K562 (cell line): ENCODE data around the gene LRRC10B. TPM values are rescaled to one million over a fixed set of nuclear protein-coding genes. Genes with fewer than 3 reads are reported as not detected.

Experiments
- ATAC-seq: fragments of 200-7000 bp; cut with Tn5 transposase; 3 replicates; pipeline ENCODE4 v1.9.1; 2020; ENCODE audit warnings: moderate library complexity
- BruUV-seq: library from RNA; stranded (reverse); fragments of 400-500 nt; replicated peaks from 2 replicates; lab custom pipeline; 2021; lab: Mats Ljungman, UMichigan
- CTCF ChIA-PET: fragments of 300-600 bp; formaldehyde crosslinking; extraction: SDS; loops from one replicate; lab custom pipeline; 2021; ENCODE audit warnings: low intra/inter-chr PET ratio; lab: Yijun Ruan, JAX
- POLR2A ChIA-PET: fragments of 300-600, 350-650 bp; sonication (Branson Sonifier 250); formaldehyde crosslinking; extraction: SDS; loops from one replicate; lab custom pipeline; 2021; ENCODE audit warnings: antibody characterized with exemption, inconsistent platforms; lab: Yijun Ruan, JAX
- DNase-seq, 4 experiments: peaks; one replicate each; pipeline versions ENCODE4 v3.0.0 to v3.0.0-alpha.2; 2011 to 2018; ENCODE audit warnings: low spot score in 3 of 4, mixed read lengths in 3 of 4; ENCODE audit errors: extremely low read depth in 1 of 4
- FAIRE-seq: peaks from 2 replicates; lab custom pipeline; 2011; peaks lifted over from hg19 to GRCh38; lab: Jason Lieb, UNC
- H2AFZ ChIP-seq: 2 replicates; pipeline ENCODE4 v1.6.0; 2011; ENCODE audit warnings: low read depth, low read length, control low read depth, inconsistent platforms
- H3K27ac ChIP-seq: fragments of 200-600 bp; 3 replicates; pipeline ENCODE4 v1.8.0; 2011; ENCODE audit warnings: low read depth, mild to moderate bottlenecking, control low read depth, inconsistent platforms, low read length, moderate library complexity, mixed read lengths; ENCODE audit errors: extremely low read depth
- H3K27me3 ChIP-seq, 2 experiments: fragments of 300-600 bp in 1 of 2; 2 replicates in 1 of 2; 3 replicates in 1 of 2; pipeline versions ENCODE4 v1.6.0 to v1.8.0; 2011; ENCODE audit warnings: inconsistent platforms in 2 of 2, low read length in 2 of 2, mild to moderate bottlenecking in 1 of 2, mixed read lengths in 1 of 2, moderate library complexity in 1 of 2; ENCODE audit not compliant: control insufficient read depth in 2 of 2, insufficient read depth in 2 of 2
- H3K36me3 ChIP-seq: fragments of 300-600 bp; 3 replicates; pipeline ENCODE4 v1.8.0; 2011; ENCODE audit warnings: mild to moderate bottlenecking, low read length, inconsistent platforms; ENCODE audit not compliant: control insufficient read depth, insufficient read depth
- H3K4me1 ChIP-seq, 2 experiments: fragments of 200-600 bp in 1 of 2; replicated peaks in 1 of 2; 2 replicates in 1 of 2; 3 replicates in 1 of 2; pipeline versions ENCODE4 v1.5.1 to v1.8.0; 2011; ENCODE audit warnings: inconsistent platforms in 2 of 2, low read length in 2 of 2, mild to moderate bottlenecking in 1 of 2, mixed read lengths in 1 of 2, moderate library complexity in 1 of 2; ENCODE audit not compliant: control insufficient read depth in 2 of 2, insufficient read depth in 2 of 2
- H3K4me2 ChIP-seq: 2 replicates; pipeline ENCODE4 v1.6.1; 2011; ENCODE audit warnings: low read length, control low read depth, inconsistent platforms, mixed read lengths; ENCODE audit not compliant: insufficient read depth
- H3K4me3 ChIP-seq: fragments of 200-600 bp; sonication (generic), shearing (Covaris generic); 2 replicates; pipeline ENCODE4 v1.5.1; 2016; ENCODE audit warnings: control low read depth, inconsistent platforms
- H3K79me2 ChIP-seq: fragments of 200-600 bp; 3 replicates; pipeline ENCODE4 v1.8.0; 2011; ENCODE audit warnings: low read length, inconsistent platforms; ENCODE audit not compliant: control insufficient read depth, insufficient read depth
- H3K9ac ChIP-seq, 2 experiments: 2 replicates each; pipeline versions ENCODE4 v1.6.0 to v1.6.1; 2011; ENCODE audit warnings: low read depth in 2 of 2, low read length in 2 of 2, control low read depth in 1 of 2, inconsistent platforms in 1 of 2, mild to moderate bottlenecking in 1 of 2, mixed read lengths in 1 of 2; ENCODE audit not compliant: insufficient read depth in 1 of 2
- H3K9me1 ChIP-seq: one replicate; pipeline ENCODE4 v1.6.0; 2011; ENCODE audit warnings: inconsistent platforms, mild to moderate bottlenecking, low read length, moderate library complexity; ENCODE audit not compliant: control insufficient read depth, insufficient read depth
- H3K9me3 ChIP-seq: replicated peaks from 2 replicates; pipeline ENCODE4 v1.5.1; 2011; ENCODE audit warnings: low read depth, low read length, inconsistent platforms; ENCODE audit not compliant: control insufficient read depth, insufficient read depth
- H4K20me1 ChIP-seq: replicated peaks from 2 replicates; pipeline ENCODE4 v1.6.1; 2011; ENCODE audit warnings: low read length, inconsistent platforms, mixed read lengths; ENCODE audit not compliant: control insufficient read depth, insufficient read depth
- NCOA4 ChIP-seq: fragments of 450-650 bp; IDR thresholded peaks from 2 replicates; pipeline ENCODE4 v1.6.1; 2018; ENCODE audit warnings: mild to moderate bottlenecking; ENCODE audit not compliant: partially characterized antibody
- NELFE ChIP-seq: IDR thresholded peaks from 2 replicates; pipeline ENCODE4 v1.6.1; 2011; ENCODE audit warnings: mild to moderate bottlenecking; ENCODE audit not compliant: insufficient read depth, insufficient read length
- OTX1 ChIP-seq: fragments of 450-650 bp; formaldehyde crosslinking; IDR thresholded peaks from 2 replicates; pipeline ENCODE4 v1.4.0; 2022; ENCODE audit warnings: mild to moderate bottlenecking
- POU5F1 ChIP-seq: fragments of 150-350 bp; IDR thresholded peaks from 2 replicates; pipeline ENCODE4 v1.6.1; 2014; ENCODE audit warnings: borderline replicate concordance, low read length, low read depth, mild to moderate bottlenecking; ENCODE audit not compliant: partially characterized antibody
- RNF2 ChIP-seq: sonication (generic); IDR thresholded peaks from 2 replicates; pipeline ENCODE4 v1.6.1; 2016
- SMARCB1 ChIP-seq: IDR thresholded peaks from 2 replicates; pipeline ENCODE4 v1.6.1; 2011; ENCODE audit warnings: improper control_type of control experiment, low read depth; ENCODE audit not compliant: insufficient read length
- TAF15 ChIP-seq: fragments of 200-400 bp; formaldehyde crosslinking; IDR thresholded peaks from 2 replicates; pipeline ENCODE4 v1.6.1; 2017; ENCODE audit warnings: mild to moderate bottlenecking, low read depth, low read length, moderate library complexity
- TBP ChIP-seq: optimal IDR thresholded peaks from 2 replicates; pipeline ENCODE3; 2011; ENCODE audit warnings: low read depth, low read length, improper control_type of control experiment
- TCF3 ChIP-seq: sonication (generic); formaldehyde crosslinking; IDR thresholded peaks from 2 replicates; pipeline ENCODE4 v1.4.0; 2020; ENCODE audit warnings: mild to moderate bottlenecking, missing genetic modification reagents
- ZNF217 ChIP-seq: sonication (generic); formaldehyde crosslinking; IDR thresholded peaks from 2 replicates; pipeline ENCODE4 v1.8.0; 2022; ENCODE audit warnings: mild to moderate bottlenecking, missing genetic modification reagents
- WGBS: fragments of 100-300 bp; shearing (Covaris generic); methylation state at CpG from one replicate; pipeline ENCODE4 v1.1.6; 2016; ENCODE audit warnings: low coverage, mixed read lengths; ENCODE audit not compliant: insufficient coverage; ENCODE audit errors: missing lambda C conversion rate; 5-methylcytosine and 5-hydroxymethylcytosine counted together
- in situ Hi-C: fragments of 300-500 bp; cut with MboI; formaldehyde crosslinking; loops from 4 replicates; pipeline ENCODE4 v1.15.0; 2018; ENCODE audit warnings: inconsistent platforms, mixed read lengths
- intact Hi-C: fragments of 100-400 bp; cut with micrococcal nuclease; formaldehyde crosslinking; loops from 2 replicates; pipeline ENCODE4 v1.14.2; 2022
- polyA plus RNA-seq, 8 experiments: library from polyadenylated mRNA; depleted of rRNA in 4 of 8; stranded (reverse) in 5 of 8; unstranded in 3 of 8; fragments of >200 nt; fragmentation: Nextera tagmentation in 2 of 8; fragmentation: Illumina TruSeq in 1 of 8; extraction: Ambion mirVana in 2 of 8; extraction: Trizol in 1 of 8; gene quantifications; 2 replicates each; pipeline versions ENCODE4 v1.2.1 to v1.2.3, GENCODE V29; 2011 to 2014; ENCODE audit warnings: inconsistent platforms in 1 of 8, missing spikeins in 1 of 8
- total RNA-seq, 7 experiments: library from RNA; depleted of rRNA in 6 of 7; stranded (reverse); fragments of >200 nt in 6 of 7; fragmentation: Illumina TruSeq in 2 of 7; extraction: Trizol in 2 of 7; gene quantifications; 2 replicates each; pipeline versions ENCODE4 v1.2.1 to v1.2.3, GENCODE V29; 2011 to 2021; ENCODE audit warnings: low replicate concordance in 1 of 7
- TF ChIP-seq, protein P1 (sequence below): fragments of 250-450 bp; sonication (Bioruptor Pico); IDR thresholded peaks from 2 replicates; pipeline ENCODE4 v1.9.0; 2021; ENCODE audit warnings: mild to moderate bottlenecking, inconsistent platforms
- TF ChIP-seq, protein P2 (sequence below): fragments of 450-650 bp; IDR thresholded peaks from one replicate; pipeline ENCODE4 v1.6.1; 2018; ENCODE audit warnings: mild to moderate bottlenecking, moderate library complexity; ENCODE audit not compliant: partially characterized antibody
- TF ChIP-seq, protein P3 (sequence below): fragments of 250-450 bp; sonication (Bioruptor Pico); IDR thresholded peaks from 2 replicates; pipeline ENCODE4 v1.5.0; 2021
- TF ChIP-seq, protein P4 (sequence below): sonication (generic); formaldehyde crosslinking; IDR thresholded peaks from 2 replicates; pipeline ENCODE4 v1.9.0; 2022; ENCODE audit warnings: mild to moderate bottlenecking, missing genetic modification reagents

LRRC10B gene
- total and polyA plus RNA-seq, 9 of the 15 experiments (the other 6 are each of a cell fraction or from before 2014, with no cell fraction given) = 0.11 TPM; not detected in 8

DNA sequence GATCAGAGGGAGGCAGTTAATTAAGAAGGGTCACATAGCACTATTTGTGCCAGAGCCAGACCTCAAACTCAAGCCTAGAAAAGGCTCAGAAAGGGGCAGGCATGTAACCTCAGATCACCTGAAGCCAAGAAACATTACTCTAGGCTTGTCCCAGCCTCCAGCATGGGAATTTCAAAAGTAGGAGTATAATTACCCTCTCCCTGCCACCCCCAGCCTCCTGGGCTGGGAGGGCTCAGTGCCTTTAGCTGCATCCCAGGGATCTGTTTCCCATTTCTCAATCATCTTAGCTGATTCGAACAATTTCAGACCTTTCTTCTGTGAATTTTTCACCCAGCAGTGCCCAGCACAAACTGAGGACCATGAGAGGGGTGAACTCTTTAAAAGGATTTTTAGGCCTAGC is 33.1 kb upstream of the LRRC10B start:
- ATAC-seq (no peak), DNase-seq (no peak), FAIRE-seq (no peak)
- TF ChIP-seq NELFE (no peak), OTX1 (CRISPR knock-in tag) (no peak), POU5F1 (no peak), SMARCB1 (no peak), TBP (no peak), RNF2 (no peak), TCF3 (CRISPR knock-in tag) (no peak), TAF15 (no peak), ZNF217 (CRISPR knock-in tag) (no peak), NCOA4 (no peak)
- TF ChIP-seq, protein P1, sequence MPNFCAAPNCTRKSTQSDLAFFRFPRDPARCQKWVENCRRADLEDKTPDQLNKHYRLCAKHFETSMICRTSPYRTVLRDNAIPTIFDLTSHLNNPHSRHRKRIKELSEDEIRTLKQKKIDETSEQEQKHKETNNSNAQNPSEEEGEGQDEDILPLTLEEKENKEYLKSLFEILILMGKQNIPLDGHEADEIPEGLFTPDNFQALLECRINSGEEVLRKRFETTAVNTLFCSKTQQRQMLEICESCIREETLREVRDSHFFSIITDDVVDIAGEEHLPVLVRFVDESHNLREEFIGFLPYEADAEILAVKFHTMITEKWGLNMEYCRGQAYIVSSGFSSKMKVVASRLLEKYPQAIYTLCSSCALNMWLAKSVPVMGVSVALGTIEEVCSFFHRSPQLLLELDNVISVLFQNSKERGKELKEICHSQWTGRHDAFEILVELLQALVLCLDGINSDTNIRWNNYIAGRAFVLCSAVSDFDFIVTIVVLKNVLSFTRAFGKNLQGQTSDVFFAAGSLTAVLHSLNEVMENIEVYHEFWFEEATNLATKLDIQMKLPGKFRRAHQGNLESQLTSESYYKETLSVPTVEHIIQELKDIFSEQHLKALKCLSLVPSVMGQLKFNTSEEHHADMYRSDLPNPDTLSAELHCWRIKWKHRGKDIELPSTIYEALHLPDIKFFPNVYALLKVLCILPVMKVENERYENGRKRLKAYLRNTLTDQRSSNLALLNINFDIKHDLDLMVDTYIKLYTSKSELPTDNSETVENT (CRISPR knock-in tag) = no peak
- TF ChIP-seq, protein P2, sequence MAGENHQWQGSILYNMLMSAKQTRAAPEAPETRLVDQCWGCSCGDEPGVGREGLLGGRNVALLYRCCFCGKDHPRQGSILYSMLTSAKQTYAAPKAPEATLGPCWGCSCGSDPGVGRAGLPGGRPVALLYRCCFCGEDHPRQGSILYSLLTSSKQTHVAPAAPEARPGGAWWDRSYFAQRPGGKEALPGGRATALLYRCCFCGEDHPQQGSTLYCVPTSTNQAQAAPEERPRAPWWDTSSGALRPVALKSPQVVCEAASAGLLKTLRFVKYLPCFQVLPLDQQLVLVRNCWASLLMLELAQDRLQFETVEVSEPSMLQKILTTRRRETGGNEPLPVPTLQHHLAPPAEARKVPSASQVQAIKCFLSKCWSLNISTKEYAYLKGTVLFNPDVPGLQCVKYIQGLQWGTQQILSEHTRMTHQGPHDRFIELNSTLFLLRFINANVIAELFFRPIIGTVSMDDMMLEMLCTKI = no peak
- TF ChIP-seq, protein P3, sequence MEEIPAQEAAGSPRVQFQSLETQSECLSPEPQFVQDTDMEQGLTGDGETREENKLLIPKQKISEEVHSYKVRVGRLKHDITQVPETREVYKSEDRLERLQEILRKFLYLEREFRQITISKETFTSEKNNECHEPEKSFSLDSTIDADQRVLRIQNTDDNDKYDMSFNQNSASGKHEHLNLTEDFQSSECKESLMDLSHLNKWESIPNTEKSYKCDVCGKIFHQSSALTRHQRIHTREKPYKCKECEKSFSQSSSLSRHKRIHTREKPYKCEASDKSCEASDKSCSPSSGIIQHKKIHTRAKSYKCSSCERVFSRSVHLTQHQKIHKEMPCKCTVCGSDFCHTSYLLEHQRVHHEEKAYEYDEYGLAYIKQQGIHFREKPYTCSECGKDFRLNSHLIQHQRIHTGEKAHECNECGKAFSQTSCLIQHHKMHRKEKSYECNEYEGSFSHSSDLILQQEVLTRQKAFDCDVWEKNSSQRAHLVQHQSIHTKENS = no peak
- TF ChIP-seq, protein P4, sequence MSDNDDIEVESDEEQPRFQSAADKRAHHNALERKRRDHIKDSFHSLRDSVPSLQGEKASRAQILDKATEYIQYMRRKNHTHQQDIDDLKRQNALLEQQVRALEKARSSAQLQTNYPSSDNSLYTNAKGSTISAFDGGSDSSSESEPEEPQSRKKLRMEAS (CRISPR knock-in tag) = no peak
- BruUV-seq = no TSS peak
- Histone ChIP-seq H2AFZ (no peak overlapping the region), H3K79me2 (no peaks in the 10 kb centered on the region), H4K20me1 (peaks cover 9% of the 10 kb centered on the region; the same call in 1 of the 2 replicates), H3K36me3 (no peaks in the 10 kb centered on the region), H3K9me1 (no peaks in the 10 kb centered on the region), H3K4me1 (peaks cover 0 to 7% of the 10 kb centered on the region in 2 experiments; a peak in 2 of 5 replicates), H3K4me3 (no peak overlapping the region), H3K27me3 (peaks cover 4 to 17% of the 10 kb centered on the region in 2 experiments; a peak in 4 of 5 replicates), H3K9ac (no peak overlapping the region), H3K27ac (no peak overlapping the region), H3K4me2 (no peak overlapping the region), H3K9me3 (no peaks in the 10 kb centered on the region)
- ChIA-PET CTCF (no interaction called here), POLR2A (interaction anchor here (0.5 to 1.5 kb wide), 2 partner anchors 27 to 53 kb away, joined by 3 read pairs; no protein-coding TSS in a partner anchor)
- 27% methylated on average over 1 of the region's 1 CpG for WGBS
- in situ Hi-C loops (no loop called here), intact Hi-C loops (no loop called here)
